ENCODE data around the gene PDZRN3. TPM values are rescaled to one million over a fixed set of nuclear protein-coding genes. Genes with fewer than 3 reads are reported as not detected.
A peak's percentile ranks its signal among the peaks of the same experiment; 100 is the strongest.

The PDZRN3 gene
- total RNA-seq, 1 donor from 2014 or later = 16.0 TPM

DNA sequence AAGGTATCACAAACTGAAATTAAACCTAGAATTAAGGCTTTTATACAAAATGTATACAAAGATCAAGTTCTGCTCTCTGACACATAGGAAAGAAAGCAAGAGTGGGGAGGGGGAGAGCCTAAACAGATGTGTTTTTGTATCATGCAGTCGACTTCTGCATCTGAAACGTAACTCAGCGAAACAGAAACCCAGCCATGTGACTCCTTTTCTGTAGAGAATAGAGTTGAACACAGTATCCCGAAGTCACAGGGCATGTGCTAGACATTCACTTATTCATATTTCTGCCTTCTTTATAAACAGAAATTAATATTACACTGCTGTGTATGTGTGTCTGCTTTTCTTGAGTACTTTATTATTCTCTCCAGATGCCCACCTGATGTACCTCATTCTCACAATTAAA lies 121.0 kb downstream of the PDZRN3 start:
- intact Hi-C loops (cut with DNase I) = loop anchor here (5.0 to 10.0 kb wide), 2 partner anchors 46 to 399 kb away; no protein-coding TSS in a partner anchor
- Histone ChIP-seq H3K36me3 (no peaks in the 10 kb centered on the region), H3K27me3 (ENCODE audit: low read depth) (no peaks in the 10 kb centered on the region), H3K4me3 (no peak overlapping the region), H3K27ac (no peak overlapping the region), H3K4me1 (no peaks in the 10 kb centered on the region), H3K9me3 (no peaks in the 10 kb centered on the region)
- DNase-seq (no peak), ATAC-seq (no peak)
- TF ChIP-seq, protein P1, sequence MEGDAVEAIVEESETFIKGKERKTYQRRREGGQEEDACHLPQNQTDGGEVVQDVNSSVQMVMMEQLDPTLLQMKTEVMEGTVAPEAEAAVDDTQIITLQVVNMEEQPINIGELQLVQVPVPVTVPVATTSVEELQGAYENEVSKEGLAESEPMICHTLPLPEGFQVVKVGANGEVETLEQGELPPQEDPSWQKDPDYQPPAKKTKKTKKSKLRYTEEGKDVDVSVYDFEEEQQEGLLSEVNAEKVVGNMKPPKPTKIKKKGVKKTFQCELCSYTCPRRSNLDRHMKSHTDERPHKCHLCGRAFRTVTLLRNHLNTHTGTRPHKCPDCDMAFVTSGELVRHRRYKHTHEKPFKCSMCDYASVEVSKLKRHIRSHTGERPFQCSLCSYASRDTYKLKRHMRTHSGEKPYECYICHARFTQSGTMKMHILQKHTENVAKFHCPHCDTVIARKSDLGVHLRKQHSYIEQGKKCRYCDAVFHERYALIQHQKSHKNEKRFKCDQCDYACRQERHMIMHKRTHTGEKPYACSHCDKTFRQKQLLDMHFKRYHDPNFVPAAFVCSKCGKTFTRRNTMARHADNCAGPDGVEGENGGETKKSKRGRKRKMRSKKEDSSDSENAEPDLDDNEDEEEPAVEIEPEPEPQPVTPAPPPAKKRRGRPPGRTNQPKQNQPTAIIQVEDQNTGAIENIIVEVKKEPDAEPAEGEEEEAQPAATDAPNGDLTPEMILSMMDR (IDR thresholded peaks at IDR 0.05) = no peak

- TF ChIP-seq, protein P1 (IDR thresholded peaks at IDR 0.05) = peak; percentile 78
- H3K4me1 ChIP-seq = no peaks in the 10 kb centered on the region
- DNase-seq = no peak
These were observed 121.8 kb downstream of the PDZRN3 start for GRCh38 chr3:73502609-73503583.

DNA sequence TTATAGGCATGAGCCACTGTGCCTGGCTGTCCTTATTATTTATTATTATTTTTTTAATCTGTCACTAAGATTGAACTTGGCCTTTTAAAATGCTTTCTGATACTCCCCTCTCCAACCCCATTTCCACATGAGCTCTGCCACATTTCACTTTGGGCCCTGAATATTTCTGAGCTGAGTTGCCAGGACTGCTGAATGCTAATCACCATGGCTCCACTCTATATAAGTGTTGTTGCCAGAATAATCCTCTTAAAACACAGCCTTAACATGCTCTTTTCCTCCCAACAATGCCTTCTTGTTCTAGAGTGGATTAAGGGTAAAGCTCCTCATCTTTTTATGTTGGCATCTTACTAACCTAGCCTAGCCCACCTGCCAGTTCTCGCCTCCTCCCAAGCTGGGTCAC lies 124.4 kb downstream of the PDZRN3 start:
- ATAC-seq = peak in 1 of 2 donors; percentile 37
- Histone ChIP-seq H3K36me3 (no peaks in the 10 kb centered on the region), H3K4me3 (no peak overlapping the region), H3K4me1 (no peaks in the 10 kb centered on the region), H3K27me3 (ENCODE audit: low read depth) (no peaks in the 10 kb centered on the region), H3K9me3 (no peaks in the 10 kb centered on the region), H3K27ac (no peak overlapping the region)
- intact Hi-C loops (cut with DNase I) = loop anchor here (5.0 to 10.0 kb wide), 2 partner anchors 43 to 396 kb away; no protein-coding TSS in a partner anchor
- TF ChIP-seq, protein P1 (IDR thresholded peaks at IDR 0.05) = no peak
- DNase-seq = no peak

More at GRCh38 chr3:73502609-73503583, 121.8 kb downstream of the PDZRN3 start:
- H3K27me3 ChIP-seq (ENCODE audit: low read depth) = no peaks in the 10 kb centered on the region
- H3K4me3 ChIP-seq = no peak overlapping the region
- intact Hi-C loops (cut with DNase I) = loop anchor here (5.0 to 10.0 kb wide), 2 partner anchors 46 to 398 kb away; no protein-coding TSS in a partner anchor
- no peaks in the 10 kb centered on the region for H3K9me3 ChIP-seq
- peak; percentile 82 to 83 for ATAC-seq
- H3K27ac ChIP-seq = no peak overlapping the region
- no peaks in the 10 kb centered on the region for H3K36me3 ChIP-seq

GRCh38 chr3:73499787-73500186 lies 125.0 kb downstream of the PDZRN3 start:
- H3K27me3 ChIP-seq (ENCODE audit: low read depth) = no peaks in the 10 kb centered on the region
- H3K4me1 ChIP-seq = no peaks in the 10 kb centered on the region
- no peaks in the 10 kb centered on the region for H3K36me3 ChIP-seq
- DNase-seq = no peak
- TF ChIP-seq, protein P1 (IDR thresholded peaks at IDR 0.05) = no peak
- no peak overlapping the region for H3K27ac ChIP-seq
- ATAC-seq = no peak
- intact Hi-C loops (cut with DNase I) = loop anchor here (5.0 to 10.0 kb wide), 2 partner anchors 42 to 395 kb away; no protein-coding TSS in a partner anchor
- no peak overlapping the region for H3K4me3 ChIP-seq
- H3K9me3 ChIP-seq = no peaks in the 10 kb centered on the region

- Histone ChIP-seq H3K27me3 (ENCODE audit: low read depth) (no peaks in the 10 kb centered on the region), H3K4me1 (no peaks in the 10 kb centered on the region), H3K27ac (no peak overlapping the region), H3K36me3 (no peaks in the 10 kb centered on the region), H3K9me3 (no peaks in the 10 kb centered on the region), H3K4me3 (no peak overlapping the region)
- intact Hi-C loops (cut with DNase I) = no loop called here
- ATAC-seq (no peak), DNase-seq (no peak)
- TF ChIP-seq, protein P1 (IDR thresholded peaks at IDR 0.05) = no peak
These were observed 125.7 kb downstream of the PDZRN3 start for GRCh38 chr3:73498764-73499622.
